Measurements from ENCODE around the gene MZB1.
"Not testable (repeated sequence)": the region's sequence is repeated elsewhere in the genome, so short reads cannot be mapped to it uniquely, and the experiment has no call there.

The MZB1 gene

GRCh38 chr5:139391570-139392323 lies 2.0 kb upstream of the MZB1 start:
- no peak for DNase-seq

DNA sequence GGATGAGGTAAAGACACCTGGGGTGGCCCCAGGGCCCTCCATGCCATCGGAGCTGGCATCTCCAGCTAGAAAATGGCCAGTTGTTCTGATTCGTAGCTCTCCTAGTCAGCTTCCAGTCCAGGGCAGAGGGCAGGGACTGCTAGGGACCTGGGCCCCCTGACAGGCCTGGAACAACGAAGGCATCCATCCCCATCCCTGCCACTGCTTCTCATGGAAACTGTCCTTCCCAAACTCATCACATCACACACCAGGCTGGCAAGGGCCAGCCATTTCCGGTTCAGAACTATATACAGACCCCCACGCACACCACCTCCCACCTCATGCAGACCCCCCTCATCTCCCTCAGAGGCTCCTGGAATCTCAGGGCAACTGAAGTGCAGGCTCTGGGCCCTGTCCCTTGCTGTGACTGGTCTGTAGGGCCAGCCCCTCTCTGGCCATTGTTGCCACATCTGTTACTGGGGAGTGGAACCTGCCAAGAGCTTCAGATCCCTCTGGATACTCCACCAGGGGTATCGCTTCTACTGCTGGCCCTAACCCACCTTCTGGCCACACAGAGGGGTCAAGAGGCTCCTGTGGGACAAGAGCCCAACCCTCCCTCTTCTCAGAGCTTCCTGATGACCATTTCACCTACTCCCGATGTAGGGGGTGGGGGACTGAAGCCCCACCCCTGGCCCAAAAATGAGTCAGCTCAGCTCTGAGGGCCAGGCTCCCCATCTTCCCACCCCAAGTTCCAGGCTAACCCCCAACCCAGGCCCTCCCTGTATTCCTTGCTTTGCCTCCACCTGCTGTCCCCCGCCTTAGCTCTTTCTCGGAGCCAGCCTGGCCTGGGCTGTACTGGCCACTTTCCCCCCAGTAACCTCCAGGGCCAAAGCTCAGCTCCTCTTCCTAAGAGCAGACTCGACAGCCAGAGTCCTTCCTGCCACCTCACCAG lies 1.2 kb upstream of the MZB1 start:
- no peak for DNase-seq

DNA sequence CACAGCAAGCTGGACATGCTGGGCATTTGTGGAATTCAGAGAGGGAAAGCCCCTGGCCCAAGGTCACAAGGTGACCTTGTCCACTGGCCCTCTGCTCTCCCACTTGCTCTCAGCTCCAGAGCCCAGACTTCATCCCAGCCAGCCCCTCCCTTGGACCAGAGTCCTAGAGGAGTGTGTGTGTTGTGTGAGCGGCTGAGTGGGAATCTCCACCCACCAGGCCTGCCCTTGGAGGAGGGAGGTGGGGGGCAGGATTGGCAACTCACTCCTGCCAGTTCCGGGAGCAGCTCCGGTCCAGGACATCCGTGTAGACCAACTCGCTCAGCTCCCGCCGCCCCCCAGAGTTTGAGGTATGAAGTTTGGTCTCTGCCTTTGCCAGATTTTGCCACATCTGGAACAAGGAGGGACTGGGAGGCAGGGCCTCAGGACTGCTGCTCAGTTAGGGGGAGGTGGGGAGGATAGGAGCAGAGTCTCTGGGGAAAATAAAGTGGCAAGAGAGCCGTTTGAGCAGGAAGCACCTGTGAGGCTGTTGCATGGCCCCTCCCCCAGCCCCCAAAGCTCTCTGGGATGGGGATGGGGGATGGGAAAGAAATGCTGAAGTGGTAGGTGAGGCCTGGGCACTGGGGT lies 1.4 kb downstream of the MZB1 start:
- DNase-seq = no peak

GRCh38 chr5:139387611-139388197 lies 2.0 kb downstream of the MZB1 start:
- DNase-seq = no peak

DNA sequence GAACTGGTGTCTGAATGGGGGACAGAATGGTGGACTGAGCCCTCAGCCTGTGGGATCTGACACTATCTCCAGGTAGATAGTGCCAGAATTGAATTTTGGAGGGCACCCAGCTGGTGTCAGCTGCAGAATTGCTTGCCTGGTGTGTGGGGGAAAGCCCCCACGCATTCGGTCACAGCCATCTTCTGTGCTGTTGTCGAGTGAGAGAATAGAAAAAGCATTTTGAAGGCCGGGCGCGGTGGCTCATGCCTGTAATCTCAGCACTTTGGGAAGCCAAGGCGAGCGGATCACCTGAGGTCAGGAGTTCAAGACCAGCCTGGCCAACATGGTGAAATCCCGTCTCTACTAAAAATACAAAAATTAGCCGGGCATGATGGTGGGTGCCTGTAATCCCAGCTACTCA lies 2.8 kb downstream of the MZB1 start:
- DNase-seq = not testable (repeated sequence)

DNA sequence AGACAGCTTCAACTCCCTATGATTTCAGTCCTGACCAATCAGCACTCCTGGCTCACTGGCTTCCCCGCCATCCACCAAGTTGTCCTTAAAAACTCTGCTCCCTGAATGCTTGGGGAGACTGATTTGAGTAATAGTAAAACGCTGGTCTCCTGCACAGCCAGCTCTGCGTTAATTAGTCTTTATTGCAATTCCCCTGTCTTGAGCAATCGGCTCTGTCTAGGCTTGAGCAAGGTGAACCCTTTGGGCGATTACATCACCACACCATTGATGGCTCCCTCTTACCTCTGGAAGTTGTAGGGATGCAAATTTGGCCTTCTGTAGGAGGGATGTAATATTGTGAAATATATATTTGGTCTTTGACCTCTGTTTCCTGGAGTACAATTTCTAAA lies 3.7 kb downstream of the MZB1 start:
- DNase-seq = no peak

GRCh38 chr5:139385061-139386049 lies 4.4 kb downstream of the MZB1 start:
- DNase-seq = no peak

GRCh38 chr5:139384591-139385051 lies 5.1 kb downstream of the MZB1 start:
- no peak for DNase-seq

GRCh38 chr5:139383993-139384590 lies 5.6 kb downstream of the MZB1 start:
- no peak for DNase-seq

DNA sequence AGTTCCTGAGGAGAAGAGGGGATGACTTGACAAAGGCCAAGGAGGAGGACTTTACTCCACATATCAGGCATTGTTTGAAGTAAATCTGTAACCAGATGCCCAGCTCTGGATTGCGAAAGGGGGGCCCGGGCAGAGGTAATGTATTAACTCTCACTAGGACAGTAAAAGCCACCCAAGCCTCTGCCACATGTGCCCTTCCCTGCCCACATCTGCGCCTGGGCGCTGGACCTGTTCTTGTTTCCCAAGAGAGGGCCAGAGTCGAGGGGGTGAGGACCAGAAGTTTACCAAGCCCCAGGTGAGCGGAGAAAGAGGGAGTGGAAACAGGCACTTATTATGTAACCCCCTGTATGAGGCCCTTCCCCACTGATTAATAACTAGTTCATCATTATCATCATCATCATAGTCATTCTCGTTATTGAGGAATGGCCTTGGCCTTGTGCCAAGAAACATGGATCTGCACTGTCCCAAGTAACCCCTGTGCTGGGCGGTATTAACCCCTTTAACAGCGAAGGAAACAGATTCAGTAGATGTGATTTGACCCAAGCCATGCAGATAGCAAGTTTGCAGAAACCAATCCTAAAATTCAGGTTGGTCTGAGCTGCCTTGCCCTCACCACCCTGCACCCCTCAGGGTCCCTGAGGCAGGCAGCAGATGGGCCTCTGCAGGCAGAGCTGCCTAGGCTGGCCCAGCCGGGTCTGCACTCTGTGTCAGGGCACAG lies 6.3 kb downstream of the MZB1 start, which contains the start of gene SLC23A1:
Gene SLC23A1 (minus strand): TSS at position 23 of the 718 bp plus-strand sequence. CDS start 44 bp downstream, outside the sequence.
- DNase-seq = no peak

DNA sequence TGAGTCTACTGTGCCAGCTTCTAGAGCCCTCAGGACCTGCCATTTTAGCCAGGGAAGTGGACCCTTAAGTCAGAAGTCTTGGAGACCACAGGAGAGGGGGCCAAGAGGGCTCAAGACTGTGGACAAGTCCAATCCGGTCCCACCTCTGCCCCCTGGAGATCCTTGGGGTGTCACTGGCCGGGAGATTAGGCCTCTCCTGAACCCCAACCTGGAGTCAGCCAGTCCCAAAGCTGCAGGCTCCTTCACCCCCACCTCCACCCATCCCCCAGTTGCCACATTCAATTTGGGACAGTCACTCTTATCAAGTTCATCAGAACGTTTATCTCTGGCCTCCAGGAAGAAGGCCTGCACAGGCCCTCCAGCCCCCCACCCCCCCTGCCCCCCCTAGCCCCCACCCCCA lies 6.9 kb downstream of the MZB1 start:
- DNase-seq = no peak

DNA sequence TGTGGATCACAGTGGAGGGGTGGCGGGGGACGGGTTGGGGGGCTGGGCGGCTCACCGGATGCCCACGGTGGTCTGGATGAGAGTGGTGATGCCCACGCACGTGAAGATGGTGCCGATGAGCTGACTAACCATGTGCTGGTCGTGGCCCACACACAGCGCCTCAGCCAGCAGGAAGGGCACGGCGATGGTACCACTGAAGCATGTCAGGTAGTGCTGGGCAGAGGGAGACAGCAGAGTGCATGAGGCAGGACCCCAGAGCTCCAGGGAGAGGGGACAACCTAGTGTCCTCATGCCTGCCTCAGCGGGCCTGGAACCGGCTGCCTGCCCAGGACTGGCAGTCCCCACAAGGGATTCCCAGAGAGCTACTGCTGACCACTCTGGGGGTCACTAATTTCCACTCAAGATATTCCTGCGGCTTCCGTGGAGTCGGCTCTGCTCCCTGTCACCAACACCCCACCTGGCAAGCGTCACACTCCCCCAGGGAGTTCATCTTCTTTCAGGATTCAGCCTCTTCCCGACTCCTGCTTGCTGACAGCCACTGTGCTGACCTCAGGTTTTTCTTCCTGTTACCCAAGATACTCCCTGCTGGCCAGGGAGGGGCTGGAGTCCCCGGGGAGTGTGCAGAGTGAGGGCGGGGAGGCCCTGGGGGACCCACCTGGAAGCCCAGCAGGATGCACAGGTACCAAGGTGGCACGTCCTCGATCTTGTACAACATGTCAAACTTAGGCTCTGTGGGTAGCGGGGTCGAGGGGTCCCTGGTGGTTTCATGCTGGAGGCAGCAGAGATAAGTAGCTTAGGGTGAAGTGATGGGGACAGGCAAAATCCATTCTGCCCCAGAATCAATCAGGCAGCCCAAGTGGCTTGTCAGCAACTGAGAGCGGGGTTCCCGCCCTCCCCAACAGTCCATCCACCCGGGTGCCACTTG lies 7.6 kb downstream of the MZB1 start:
- no peak for DNase-seq

DNA sequence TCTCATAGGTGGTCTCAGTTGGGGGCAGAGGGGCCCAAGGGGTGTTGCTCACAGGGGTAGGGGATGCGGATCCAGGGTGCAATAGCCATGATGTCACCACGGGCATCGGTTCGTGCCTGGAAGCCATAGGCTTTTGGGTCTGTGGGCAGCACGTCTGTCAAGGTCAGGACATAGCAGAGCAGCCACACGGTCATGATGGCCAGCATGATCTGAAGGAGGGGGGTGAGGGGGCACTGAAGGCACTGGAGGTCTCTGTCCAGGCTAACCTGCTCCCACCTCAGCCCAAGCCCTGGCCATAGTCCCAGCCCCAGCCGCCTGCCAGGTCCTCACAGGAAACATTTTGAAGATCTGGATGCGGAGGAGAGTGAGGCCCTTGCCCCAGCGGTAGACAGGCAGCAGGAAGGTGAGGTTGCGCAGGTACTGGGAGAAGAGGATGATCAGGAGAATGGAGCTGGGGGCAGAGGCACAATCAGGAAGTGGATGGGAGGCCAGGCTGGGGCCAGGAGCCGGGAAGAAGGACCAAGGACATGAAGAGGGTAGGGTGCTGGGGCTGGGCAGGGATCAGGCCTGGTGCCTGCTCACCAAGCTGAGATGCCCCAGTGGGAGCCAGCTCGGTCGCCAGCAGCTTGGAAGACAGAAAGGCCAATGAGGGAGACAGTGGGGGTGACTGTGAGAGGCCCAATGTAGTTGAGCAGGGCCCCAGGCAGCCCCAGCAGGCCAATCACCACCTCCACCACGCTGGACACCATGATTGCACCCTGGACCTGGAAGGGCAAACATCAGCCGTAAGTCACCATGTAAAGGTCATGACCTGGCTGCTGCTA lies 9.9 kb downstream of the MZB1 start:
- no peak for DNase-seq

- no peak for DNase-seq
Measured at GRCh38 chr5:139378941-139379361, 10.8 kb downstream of the MZB1 start.

GRCh38 chr5:139378101-139378825 lies 11.4 kb downstream of the MZB1 start:
- no peak for DNase-seq

- DNase-seq = no peak
Measured at GRCh38 chr5:139377226-139377625, 12.5 kb downstream of the MZB1 start.

DNA sequence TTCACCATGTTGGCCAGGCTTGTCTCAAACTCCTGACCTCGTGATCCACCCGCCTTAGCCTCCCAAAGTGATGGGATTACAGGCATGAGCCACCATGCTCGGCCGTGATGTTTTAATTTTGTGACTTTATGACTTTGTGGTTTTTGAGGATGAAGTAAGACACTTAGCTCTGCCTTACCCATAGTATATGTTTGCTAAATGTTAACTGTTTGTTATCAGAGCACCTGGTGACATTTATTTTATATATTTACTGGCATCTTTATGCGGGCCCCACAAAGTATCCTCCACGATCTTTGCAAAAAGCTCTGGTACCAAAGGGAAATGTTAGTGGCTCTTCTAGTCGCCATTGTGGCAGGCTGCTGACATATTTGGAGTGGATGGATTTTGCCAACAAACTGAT lies 13.3 kb downstream of the MZB1 start:
- no peak for DNase-seq

GRCh38 chr5:139374909-139375308 lies 14.8 kb downstream of the MZB1 start:
- no peak for DNase-seq

Measured in activated T-cell treated with anti-CD3 and anti-CD28 coated beads for 4 hours (primary cell).